ENCODE data around the gene SLIT3. TPM values are rescaled to one million over a fixed set of nuclear protein-coding genes. Genes with fewer than 3 reads are reported as not detected.

The SLIT3 gene
- total RNA-seq, 1 experiment from 2014 or later: 0.10 TPM

GRCh38 chr5:168885324-168886120 is 415.4 kb downstream of the SLIT3 start:
- TF ChIP-seq, protein P1, sequence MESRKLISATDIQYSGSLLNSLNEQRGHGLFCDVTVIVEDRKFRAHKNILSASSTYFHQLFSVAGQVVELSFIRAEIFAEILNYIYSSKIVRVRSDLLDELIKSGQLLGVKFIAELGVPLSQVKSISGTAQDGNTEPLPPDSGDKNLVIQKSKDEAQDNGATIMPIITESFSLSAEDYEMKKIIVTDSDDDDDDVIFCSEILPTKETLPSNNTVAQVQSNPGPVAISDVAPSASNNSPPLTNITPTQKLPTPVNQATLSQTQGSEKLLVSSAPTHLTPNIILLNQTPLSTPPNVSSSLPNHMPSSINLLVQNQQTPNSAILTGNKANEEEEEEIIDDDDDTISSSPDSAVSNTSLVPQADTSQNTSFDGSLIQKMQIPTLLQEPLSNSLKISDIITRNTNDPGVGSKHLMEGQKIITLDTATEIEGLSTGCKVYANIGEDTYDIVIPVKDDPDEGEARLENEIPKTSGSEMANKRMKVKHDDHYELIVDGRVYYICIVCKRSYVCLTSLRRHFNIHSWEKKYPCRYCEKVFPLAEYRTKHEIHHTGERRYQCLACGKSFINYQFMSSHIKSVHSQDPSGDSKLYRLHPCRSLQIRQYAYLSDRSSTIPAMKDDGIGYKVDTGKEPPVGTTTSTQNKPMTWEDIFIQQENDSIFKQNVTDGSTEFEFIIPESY (IDR thresholded peaks at IDR 0.05; ENCODE audit: extremely low read depth, insufficient replicate concordance, low read length): no peak
- Histone ChIP-seq H3K4me1 (ENCODE audit: control insufficient read depth in 1 of 2, insufficient read depth in 2 of 2, low read length in 2 of 2) (no peaks in the 10 kb centered on the region), H3K9ac (ENCODE audit: low read length) (no peak overlapping the region), H3K36me3 (ENCODE audit: control insufficient read depth in 1 of 2, insufficient read depth in 2 of 2, low read length in 2 of 2) (no peaks in the 10 kb centered on the region), H3K9me2 (ENCODE audit: insufficient read depth) (no peaks in the 10 kb centered on the region), H4K20me1 (ENCODE audit: insufficient read depth) (no peaks in the 10 kb centered on the region), H3K79me2 (ENCODE audit: insufficient read depth, low read length) (no peaks in the 10 kb centered on the region), H3K27ac (ENCODE audit: low read depth, low read length) (no peak overlapping the region), H3K9me3 (ENCODE audit: control insufficient read depth in 1 of 2, insufficient read depth in 1 of 2, low read depth in 1 of 2, low read length in 2 of 2) (no peaks in the 10 kb centered on the region), H3K4me3 (replicated peaks in 1 of 2; ENCODE audit: low read depth in 1 of 2, low read length in 2 of 2) (no peak overlapping the region), H3K4me2 (ENCODE audit: low read length) (no peak overlapping the region), H2AFZ (ENCODE audit: low read depth, low read length, poor library complexity, severe bottlenecking) (no peak overlapping the region), H3K27me3 (ENCODE audit: insufficient read depth, low read length) (peaks cover 63% of the 10 kb centered on the region)
- ChIA-PET CTCF (no interaction called here), RAD21 (ENCODE audit: low non-redundant PET in 1 of 2, low total read pairs in 2 of 2, uncharacterized antibody in 2 of 2, unreplicated experiment in 2 of 2) (no interaction called here), POLR2A (no interaction called here)
- intact Hi-C loops (cut with micrococcal nuclease): no loop called here
- no peak for ATAC-seq
- no TSS peak for BruUV-seq (replicated peaks)
- DNase-seq (ENCODE audit: low read depth, low spot score): no peak

GRCh38 chr5:168883991-168884390 is 416.9 kb downstream of the SLIT3 start:
- no TSS peak for BruUV-seq (replicated peaks)
- H3K4me3 ChIP-seq (replicated peaks in 1 of 2; ENCODE audit: low read depth in 1 of 2, low read length in 2 of 2): no peak overlapping the region
- no peaks in the 10 kb centered on the region for H3K9me2 ChIP-seq (ENCODE audit: insufficient read depth)
- no peak overlapping the region for H2AFZ ChIP-seq (ENCODE audit: low read depth, low read length, poor library complexity, severe bottlenecking)
- intact Hi-C loops (cut with micrococcal nuclease): no loop called here
- ATAC-seq (no peak), DNase-seq (ENCODE audit: low read depth, low spot score) (no peak)
- H3K4me1 ChIP-seq (ENCODE audit: control insufficient read depth in 1 of 2, insufficient read depth in 2 of 2, low read length in 2 of 2): no peaks in the 10 kb centered on the region
- no peak overlapping the region for H3K27ac ChIP-seq (ENCODE audit: low read depth, low read length)
- RAD21 ChIA-PET (ENCODE audit: low non-redundant PET in 1 of 2, low total read pairs in 2 of 2, uncharacterized antibody in 2 of 2, unreplicated experiment in 2 of 2): no interaction called here
- no peaks in the 10 kb centered on the region for H3K9me3 ChIP-seq (ENCODE audit: control insufficient read depth in 1 of 2, insufficient read depth in 1 of 2, low read depth in 1 of 2, low read length in 2 of 2)
- H3K36me3 ChIP-seq (ENCODE audit: control insufficient read depth in 1 of 2, insufficient read depth in 2 of 2, low read length in 2 of 2): no peaks in the 10 kb centered on the region
- H3K27me3 ChIP-seq (ENCODE audit: insufficient read depth, low read length): peaks cover 61% of the 10 kb centered on the region
- H3K79me2 ChIP-seq (ENCODE audit: insufficient read depth, low read length): no peaks in the 10 kb centered on the region
- POLR2A ChIA-PET: no interaction called here
- H3K9ac ChIP-seq (ENCODE audit: low read length): no peak overlapping the region
- no peak overlapping the region for H3K4me2 ChIP-seq (ENCODE audit: low read length)
- CTCF ChIA-PET: no interaction called here
- H4K20me1 ChIP-seq (ENCODE audit: insufficient read depth): no peaks in the 10 kb centered on the region
- TF ChIP-seq ZFX (IDR thresholded peaks at IDR 0.05): no peak
- no peak for TF ChIP-seq POLR2A (IDR thresholded peaks at IDR 0.05; ENCODE audit: borderline replicate concordance, extremely low read depth, insufficient read depth, insufficient read length)
- TF ChIP-seq FOSL1 (IDR thresholded peaks at IDR 0.05; ENCODE audit: low read depth): no peak
- TF ChIP-seq, protein P1 (IDR thresholded peaks at IDR 0.05; ENCODE audit: extremely low read depth, insufficient replicate concordance, low read length): no peak
- no peak for TF ChIP-seq YY1 (IDR thresholded peaks at IDR 0.05; ENCODE audit: extremely low read depth, insufficient replicate concordance, low read depth, low read length)
- no peak for TF ChIP-seq EZH2phosphoT487 (IDR thresholded peaks at IDR 0.05; ENCODE audit: borderline replicate concordance)
- TF ChIP-seq ELF1 (IDR thresholded peaks at IDR 0.05; ENCODE audit: borderline replicate concordance, low read depth): no peak
- TF ChIP-seq, protein P2, sequence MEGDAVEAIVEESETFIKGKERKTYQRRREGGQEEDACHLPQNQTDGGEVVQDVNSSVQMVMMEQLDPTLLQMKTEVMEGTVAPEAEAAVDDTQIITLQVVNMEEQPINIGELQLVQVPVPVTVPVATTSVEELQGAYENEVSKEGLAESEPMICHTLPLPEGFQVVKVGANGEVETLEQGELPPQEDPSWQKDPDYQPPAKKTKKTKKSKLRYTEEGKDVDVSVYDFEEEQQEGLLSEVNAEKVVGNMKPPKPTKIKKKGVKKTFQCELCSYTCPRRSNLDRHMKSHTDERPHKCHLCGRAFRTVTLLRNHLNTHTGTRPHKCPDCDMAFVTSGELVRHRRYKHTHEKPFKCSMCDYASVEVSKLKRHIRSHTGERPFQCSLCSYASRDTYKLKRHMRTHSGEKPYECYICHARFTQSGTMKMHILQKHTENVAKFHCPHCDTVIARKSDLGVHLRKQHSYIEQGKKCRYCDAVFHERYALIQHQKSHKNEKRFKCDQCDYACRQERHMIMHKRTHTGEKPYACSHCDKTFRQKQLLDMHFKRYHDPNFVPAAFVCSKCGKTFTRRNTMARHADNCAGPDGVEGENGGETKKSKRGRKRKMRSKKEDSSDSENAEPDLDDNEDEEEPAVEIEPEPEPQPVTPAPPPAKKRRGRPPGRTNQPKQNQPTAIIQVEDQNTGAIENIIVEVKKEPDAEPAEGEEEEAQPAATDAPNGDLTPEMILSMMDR (IDR thresholded peaks at IDR 0.05 in 2 of 3, conservative IDR thresholded peaks at IDR 0.05 in 1 of 3; ENCODE audit: borderline replicate concordance in 1 of 3, insufficient read depth in 1 of 3, low read depth in 2 of 3, low read length in 2 of 3): no peak
- no peak for TF ChIP-seq MAX (IDR thresholded peaks at IDR 0.05)

All from HCT116 (cell line).